K562 (cell line): ENCODE data around the gene SMG7. TPM values are rescaled to one million over a fixed set of nuclear protein-coding genes. Genes with fewer than 3 reads are reported as not detected.

Source experiments
- CREB3 ChIP-seq: fragments of 450-650 bp; conservative IDR thresholded peaks from 2 replicates; pipeline ENCODE4 v1.6.1; 2016; ENCODE audit warnings: missing genetic modification characterization, low read depth, mild to moderate bottlenecking, missing compliant biosample characterization, moderate library complexity
- ELK1 ChIP-seq: sonication (generic); formaldehyde crosslinking; IDR thresholded peaks from 2 replicates; pipeline ENCODE4 v1.8.1; 2022; ENCODE audit warnings: missing genetic modification reagents
- ETS2 ChIP-seq: IDR thresholded peaks from 2 replicates; pipeline ENCODE4 v1.6.1; 2016; ENCODE audit warnings: borderline replicate concordance, missing genetic modification characterization, mild to moderate bottlenecking, moderate library complexity, missing compliant biosample characterization; ENCODE audit not compliant: poor library complexity, severe bottlenecking
- HCFC1 ChIP-seq: IDR thresholded peaks from 2 replicates; pipeline ENCODE4 v1.6.1; 2012; ENCODE audit warnings: low read depth, low read length, improper control_type of control experiment
- HDAC6 ChIP-seq: IDR thresholded peaks from 2 replicates; pipeline ENCODE4 v1.6.1; 2012; ENCODE audit warnings: low read depth, mild to moderate bottlenecking, control low read depth, inconsistent platforms, low read length, moderate library complexity
- KDM4B ChIP-seq, 2 experiments: fragments of 450-650 bp in 1 of 2; sonication (generic) in 1 of 2; IDR thresholded peaks; 2 replicates each; pipeline ENCODE4 v1.6.1; 2016 to 2017; ENCODE audit warnings: borderline replicate concordance in 2 of 2, antibody characterized with exemption in 1 of 2, low read depth in 1 of 2, mild to moderate bottlenecking in 1 of 2
- MECOM ChIP-seq: fragments of 250-450 bp; sonication (Bioruptor Pico); IDR thresholded peaks from 2 replicates; pipeline ENCODE4 v1.8.0; 2022; ENCODE audit warnings: inconsistent platforms
- RB1 ChIP-seq: fragments of 450-650 bp; IDR thresholded peaks from 2 replicates; pipeline ENCODE4 v1.6.1; 2017; ENCODE audit warnings: low read depth, mild to moderate bottlenecking
- SAFB ChIP-seq: fragments of 200-400 bp; formaldehyde crosslinking; IDR thresholded peaks from 2 replicates; pipeline ENCODE4 v1.6.1; 2017; ENCODE audit warnings: low read depth, low read length, borderline replicate concordance
- SMAD3 ChIP-seq: fragments of 450-650 bp; formaldehyde crosslinking; conservative IDR thresholded peaks from 2 replicates; pipeline ENCODE4 v1.4.0; 2020; ENCODE audit warnings: mild to moderate bottlenecking
- SMARCC2 ChIP-seq: fragments of 450-650 bp; IDR thresholded peaks from 2 replicates; pipeline ENCODE4 v1.6.1; 2017; ENCODE audit warnings: antibody characterized with exemption, moderate library complexity, mild to moderate bottlenecking, low read depth
- TAF1 ChIP-seq: IDR thresholded peaks from 2 replicates; pipeline ENCODE4 v1.6.1; 2011; ENCODE audit warnings: mild to moderate bottlenecking, low read length, moderate library complexity; ENCODE audit not compliant: insufficient read depth, control insufficient read depth, severe bottlenecking; ENCODE audit errors: extremely low read depth
- YBX1 ChIP-seq: fragments of 450-650 bp; IDR thresholded peaks from 2 replicates; pipeline ENCODE4 v1.7.1; 2016; ENCODE audit warnings: mild to moderate bottlenecking
- ZHX1 ChIP-seq: fragments of 150-350 bp; conservative IDR thresholded peaks from 2 replicates; pipeline ENCODE4 v1.6.1; 2014; ENCODE audit warnings: low read length
- ZNF124 ChIP-seq: sonication (generic); formaldehyde crosslinking; IDR thresholded peaks from 2 replicates; pipeline ENCODE4 v1.8.1; 2022; ENCODE audit warnings: missing genetic modification reagents
- ZNF263 ChIP-seq: sonication (generic); formaldehyde crosslinking; IDR thresholded peaks from 2 replicates; pipeline ENCODE4 v1.8.0; 2022; ENCODE audit warnings: mild to moderate bottlenecking, missing genetic modification reagents, borderline replicate concordance
- ZNF384 ChIP-seq: IDR thresholded peaks from 2 replicates; pipeline ENCODE4 v1.6.1; 2012; ENCODE audit warnings: low read depth, low read length, improper control_type of control experiment
- ZNF644 ChIP-seq: fragments of 200-800 bp; sonication (Bioruptor generic); IDR thresholded peaks from 2 replicates; pipeline ENCODE4 v1.6.1; 2016; ENCODE audit warnings: low read depth, missing genetic modification characterization, missing compliant biosample characterization
- polyA plus RNA-seq, 8 experiments: library from polyadenylated mRNA; depleted of rRNA in 4 of 8; stranded (reverse) in 5 of 8; unstranded in 3 of 8; fragments of >200 nt; fragmentation: Nextera tagmentation in 2 of 8; fragmentation: Illumina TruSeq in 1 of 8; extraction: Ambion mirVana in 2 of 8; extraction: Trizol in 1 of 8; gene quantifications; 2 replicates each; pipeline versions ENCODE4 v1.2.1 to v1.2.3, GENCODE V29; 2011 to 2014; ENCODE audit warnings: inconsistent platforms in 1 of 8, missing spikeins in 1 of 8
- total RNA-seq, 7 experiments: library from RNA; depleted of rRNA in 6 of 7; stranded (reverse); fragments of >200 nt in 6 of 7; fragmentation: Illumina TruSeq in 2 of 7; extraction: Trizol in 2 of 7; gene quantifications; 2 replicates each; pipeline versions ENCODE4 v1.2.1 to v1.2.3, GENCODE V29; 2011 to 2021; ENCODE audit warnings: low replicate concordance in 1 of 7

Gene SMG7
- total and polyA plus RNA-seq, 9 of the 15 experiments (the other 6 are each of a cell fraction or from before 2014, with no cell fraction given): 12.4 to 74.6 (median 29.0) TPM

DNA sequence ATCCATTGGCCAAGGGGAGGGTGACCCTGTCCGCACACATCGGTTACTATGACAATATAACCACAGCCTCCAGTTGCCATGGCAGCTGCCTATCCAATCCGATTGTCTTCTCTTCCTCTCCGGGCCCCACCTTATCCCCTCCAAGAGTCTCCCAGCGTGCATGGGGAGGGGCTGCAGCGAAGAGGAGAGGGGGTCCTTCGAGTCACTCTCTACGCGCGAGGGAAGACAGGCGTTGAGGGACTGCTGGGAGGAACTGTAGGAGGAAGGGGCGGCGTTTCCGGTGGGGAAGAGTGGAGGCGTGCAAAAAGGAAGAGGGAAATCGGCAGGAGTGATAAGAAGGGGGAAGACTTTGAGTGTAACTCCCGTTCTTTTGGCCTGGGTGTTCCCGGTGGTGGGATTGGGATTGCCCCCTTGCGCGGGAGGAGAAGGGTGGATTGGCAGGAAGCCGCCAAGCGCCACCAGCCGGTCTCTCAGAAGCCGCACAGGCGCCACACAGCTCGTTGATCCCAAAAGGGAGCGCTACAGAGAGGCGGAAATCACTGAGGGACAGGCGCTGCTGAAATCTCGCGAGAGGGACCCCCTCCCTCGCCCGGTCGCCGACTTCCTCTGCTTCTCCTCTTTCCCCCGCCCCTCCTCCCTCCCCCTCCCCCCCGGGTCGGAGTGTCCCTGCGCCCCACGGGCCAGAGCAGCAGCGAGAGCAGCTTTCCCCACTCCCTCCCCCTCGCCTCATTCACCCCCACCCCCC, 384 bp upstream of the SMG7 start (continued):
- no peak for TF ChIP-seq ELK1 (CRISPR knock-in tag)
- TF ChIP-seq ETS2 (tag): no peak
- no peak for TF ChIP-seq ZNF263 (CRISPR knock-in tag)
- TF ChIP-seq HDAC6: no peak
- TF ChIP-seq TAF1: peak; percentile 81
- TF ChIP-seq SAFB: no peak
- TF ChIP-seq CREB3 (tag): no peak; the same call in 1 of the 2 replicates
- no peak for TF ChIP-seq SMARCC2
- 0 out of 2 replicates have a peak, but pooled peaks have one; percentile 41 for TF ChIP-seq MECOM
- peak; percentile 75 for TF ChIP-seq ZNF644 (tag)
- peak; percentile 83 for TF ChIP-seq RB1
- TF ChIP-seq ZNF124: no peak
- peak in 1 of 2 experiments; percentile 97; a peak in 2 of 4 replicates for TF ChIP-seq KDM4B (IDR thresholded peaks at IDR 0.05; ENCODE audit: borderline replicate concordance in 2 of 2, low read depth in 1 of 2)
- peak; percentile 90 for TF ChIP-seq HCFC1
- TF ChIP-seq SMAD3 (CRISPR knock-in tag): peak; percentile 64; the same call in 1 of the 2 replicates
- peak; percentile 67 for TF ChIP-seq ZNF384
- TF ChIP-seq ZHX1: peak; percentile 17; the same call in 1 of the 2 replicates
- no peak for TF ChIP-seq YBX1
